IPS-18a (cell line): ENCODE measurements around the gene FAM120C.

Experiments
- H3K27ac ChIP-seq: one replicate; pipeline ENCODE4 v1.5.1; 2013; ENCODE audit warnings: low read length
- H3K27me3 ChIP-seq: one replicate; pipeline ENCODE4 v1.6.1; 2013; ENCODE audit warnings: mild to moderate bottlenecking, low read length; ENCODE audit not compliant: control insufficient read depth, insufficient read depth
- H3K36me3 ChIP-seq: one replicate; pipeline ENCODE4 v1.6.1; 2013; ENCODE audit warnings: low read depth, low read length; ENCODE audit not compliant: control insufficient read depth
- H3K4me1 ChIP-seq: one replicate; pipeline ENCODE4 v1.6.1; 2013; ENCODE audit warnings: low read depth, low read length; ENCODE audit not compliant: control insufficient read depth
- H3K4me3 ChIP-seq: one replicate; pipeline ENCODE4 v1.5.1; 2013; ENCODE audit warnings: low read length
- H3K9ac ChIP-seq: one replicate; pipeline ENCODE4 v1.6.1; 2013; ENCODE audit warnings: mild to moderate bottlenecking, low read length, moderate library complexity
- H3K9me3 ChIP-seq: one replicate; pipeline ENCODE4 v1.6.1; 2013; ENCODE audit warnings: low read depth, low read length; ENCODE audit not compliant: control insufficient read depth

FAM120C gene

GRCh38 chrX:54064564-54064963 lies 118.5 kb downstream of the FAM120C start:
- Histone ChIP-seq H3K27me3 (no peaks in the 10 kb centered on the region), H3K4me3 (no peak overlapping the region), H3K4me1 (no peaks in the 10 kb centered on the region), H3K36me3 (no peaks in the 10 kb centered on the region), H3K9me3 (peaks cover 18% of the 10 kb centered on the region), H3K9ac (no peak overlapping the region), H3K27ac (no peak overlapping the region)

- no peak overlapping the region for H3K27ac ChIP-seq
- H3K4me3 ChIP-seq = no peak overlapping the region
- no peaks in the 10 kb centered on the region for H3K27me3 ChIP-seq
- H3K9ac ChIP-seq = no peak overlapping the region
- H3K4me1 ChIP-seq = no peaks in the 10 kb centered on the region
- no peaks in the 10 kb centered on the region for H3K36me3 ChIP-seq
- H3K9me3 ChIP-seq = peaks cover 16% of the 10 kb centered on the region
These were observed 119.7 kb downstream of the FAM120C start for GRCh38 chrX:54063361-54063760.

- H3K4me1 ChIP-seq = no peaks in the 10 kb centered on the region
- no peak overlapping the region for H3K4me3 ChIP-seq
- no peaks in the 10 kb centered on the region for H3K27me3 ChIP-seq
- H3K9me3 ChIP-seq = peaks cover 3% of the 10 kb centered on the region
- H3K27ac ChIP-seq = no peak overlapping the region
- no peaks in the 10 kb centered on the region for H3K36me3 ChIP-seq
- H3K9ac ChIP-seq = no peak overlapping the region
These were observed 133.3 kb downstream of the FAM120C start for GRCh38 chrX:54049801-54050200.

DNA sequence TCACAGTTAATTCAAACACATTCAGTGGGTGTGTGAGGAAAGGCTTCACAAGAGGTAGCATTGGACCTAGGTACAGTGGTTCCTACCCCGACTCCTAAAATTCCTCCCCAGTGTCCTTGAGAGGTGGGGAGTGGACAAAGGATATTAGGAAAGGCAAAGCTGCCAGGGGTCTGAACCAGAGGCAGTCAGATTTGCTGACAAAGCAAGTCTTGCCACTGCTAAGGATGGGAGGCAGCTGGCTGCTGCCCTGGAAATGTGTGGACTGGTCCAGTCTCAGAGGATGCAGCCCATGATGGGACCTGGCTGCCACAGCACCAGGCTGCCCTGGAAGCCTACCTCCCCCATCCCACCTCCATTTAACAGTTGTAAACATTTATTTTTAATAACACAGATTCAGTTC lies 134.6 kb downstream of the FAM120C start:
- H3K9ac ChIP-seq = no peak overlapping the region
- H3K4me3 ChIP-seq = no peak overlapping the region
- no peaks in the 10 kb centered on the region for H3K27me3 ChIP-seq
- H3K36me3 ChIP-seq = no peaks in the 10 kb centered on the region
- no peak overlapping the region for H3K27ac ChIP-seq
- H3K9me3 ChIP-seq = peaks cover 3% of the 10 kb centered on the region
- no peaks in the 10 kb centered on the region for H3K4me1 ChIP-seq

- Histone ChIP-seq H3K4me1 (no peaks in the 10 kb centered on the region), H3K9ac (no peak overlapping the region), H3K27me3 (no peaks in the 10 kb centered on the region), H3K9me3 (peaks cover 3% of the 10 kb centered on the region), H3K36me3 (peaks cover 7% of the 10 kb centered on the region), H3K4me3 (peak overlapping the region; percentile 47), H3K27ac (no peak overlapping the region)
These were observed 137.4 kb downstream of the FAM120C start for GRCh38 chrX:54045563-54046228.

DNA sequence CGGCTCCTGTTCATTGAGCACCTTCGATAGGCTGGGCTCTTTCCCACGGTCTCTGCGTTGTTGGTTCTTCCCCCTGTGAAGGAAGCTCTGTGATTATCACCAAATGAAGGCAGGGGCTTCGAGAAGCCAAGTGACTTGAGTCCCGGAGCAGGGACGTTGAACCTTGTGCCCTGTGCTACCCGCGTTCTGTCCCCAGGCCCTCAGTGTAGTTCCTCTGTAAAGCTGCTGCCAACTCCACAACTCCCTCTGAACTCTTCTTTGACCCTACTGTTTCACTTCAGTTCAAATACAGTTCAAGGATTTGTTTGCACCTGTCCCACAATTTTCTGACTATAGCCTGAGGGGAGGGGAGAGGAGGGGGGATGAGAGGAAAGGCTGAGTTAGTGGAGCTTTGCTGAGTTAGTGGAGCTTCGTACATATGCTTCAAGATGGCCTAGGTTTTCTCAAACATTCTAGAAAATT lies 138.1 kb downstream of the FAM120C start:
- Histone ChIP-seq H3K9me3 (peaks cover 3% of the 10 kb centered on the region), H3K4me3 (peak overlapping the region; percentile 47), H3K27me3 (no peaks in the 10 kb centered on the region), H3K36me3 (peaks cover 14% of the 10 kb centered on the region), H3K4me1 (no peaks in the 10 kb centered on the region), H3K9ac (peak overlapping the region; percentile 82), H3K27ac (peak overlapping the region; percentile 32)

- Histone ChIP-seq H3K9ac (peak within 1 kb of the TSS; percentile 82), H3K27ac (peak within 1 kb of the TSS; percentile 32), H3K9me3 (peaks cover 3% of the 10 kb centered on the region), H3K36me3 (peaks cover 18% of the 10 kb centered on the region), H3K4me3 (peak within 1 kb of the TSS; percentile 65), H3K4me1 (no peaks in the 10 kb centered on the region), H3K27me3 (no peaks in the 10 kb centered on the region)
These were observed 138.8 kb downstream of the FAM120C start, which contains the start of gene PHF8 for GRCh38 chrX:54044126-54044876. Gene PHF8 (minus strand): TSS chrX:54044473. CDS start chrX:54042728, 1,745 bp downstream.

GRCh38 chrX:54043541-54044125 lies 139.4 kb downstream of the FAM120C start:
- no peaks in the 10 kb centered on the region for H3K27me3 ChIP-seq
- peaks cover 18% of the 10 kb centered on the region for H3K36me3 ChIP-seq
- peak overlapping the region; percentile 20 for H3K27ac ChIP-seq
- peak overlapping the region; percentile 82 for H3K9ac ChIP-seq
- peak overlapping the region; percentile 65 for H3K4me3 ChIP-seq
- H3K9me3 ChIP-seq = peaks cover 3% of the 10 kb centered on the region
- no peaks in the 10 kb centered on the region for H3K4me1 ChIP-seq

DNA sequence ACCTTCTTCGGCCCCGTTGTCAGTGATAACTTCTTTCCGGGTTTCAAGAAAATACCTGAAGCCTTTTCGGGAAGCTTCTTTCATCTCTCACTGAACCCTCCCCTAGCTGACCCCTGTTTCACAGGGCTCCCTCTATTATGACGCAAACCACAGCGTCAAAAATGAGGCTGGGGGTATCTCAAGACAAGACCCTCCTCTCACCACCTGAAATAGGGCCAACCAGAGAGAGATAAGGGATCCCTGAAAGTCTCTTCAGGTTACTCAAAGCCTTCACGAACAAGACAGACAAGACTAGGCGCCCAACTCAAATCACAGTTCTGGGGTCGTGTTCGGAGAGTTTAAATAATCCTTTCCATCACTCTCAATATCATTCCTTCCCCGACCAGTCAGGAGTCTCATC lies 140.0 kb downstream of the FAM120C start:
- Histone ChIP-seq H3K4me3 (peak overlapping the region; percentile 65), H3K36me3 (peaks cover 18% of the 10 kb centered on the region), H3K4me1 (no peaks in the 10 kb centered on the region), H3K27ac (no peak overlapping the region), H3K9ac (peak overlapping the region; percentile 82), H3K9me3 (peaks cover 3% of the 10 kb centered on the region), H3K27me3 (no peaks in the 10 kb centered on the region)

DNA sequence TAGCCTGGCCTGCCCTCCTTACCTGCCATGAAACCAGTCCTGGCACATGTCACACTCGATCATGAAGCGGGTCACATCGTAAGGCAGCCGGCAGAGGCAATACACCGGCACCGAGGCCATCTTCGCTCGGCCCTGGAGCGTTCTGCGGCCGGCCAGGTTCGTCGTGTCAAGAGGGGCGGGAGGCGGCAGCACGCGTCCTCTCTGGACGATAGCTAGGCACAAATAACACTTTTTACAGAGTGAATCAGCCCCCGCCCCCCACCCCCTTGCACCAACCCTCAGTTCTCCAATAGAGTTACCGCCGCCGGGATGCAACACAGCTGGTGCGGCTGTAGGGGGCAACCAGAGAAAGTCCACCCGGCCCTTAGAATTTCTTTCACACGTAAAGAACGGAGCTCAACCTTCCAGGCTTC lies 140.4 kb downstream of the FAM120C start:
- peaks cover 22% of the 10 kb centered on the region for H3K36me3 ChIP-seq
- H3K4me3 ChIP-seq = peak overlapping the region; percentile 65
- H3K9me3 ChIP-seq = peaks cover 3% of the 10 kb centered on the region
- no peaks in the 10 kb centered on the region for H3K27me3 ChIP-seq
- no peak overlapping the region for H3K9ac ChIP-seq
- no peaks in the 10 kb centered on the region for H3K4me1 ChIP-seq
- H3K27ac ChIP-seq = no peak overlapping the region

GRCh38 chrX:54030329-54030728 lies 152.7 kb downstream of the FAM120C start:
- Histone ChIP-seq H3K36me3 (peaks cover 11% of the 10 kb centered on the region), H3K9ac (no peak overlapping the region), H3K27ac (no peak overlapping the region), H3K27me3 (no peaks in the 10 kb centered on the region), H3K4me1 (no peaks in the 10 kb centered on the region), H3K9me3 (peaks cover 4% of the 10 kb centered on the region), H3K4me3 (no peak overlapping the region)
